ENCODE results near the gene REM2.

The REM2 gene

DNA sequence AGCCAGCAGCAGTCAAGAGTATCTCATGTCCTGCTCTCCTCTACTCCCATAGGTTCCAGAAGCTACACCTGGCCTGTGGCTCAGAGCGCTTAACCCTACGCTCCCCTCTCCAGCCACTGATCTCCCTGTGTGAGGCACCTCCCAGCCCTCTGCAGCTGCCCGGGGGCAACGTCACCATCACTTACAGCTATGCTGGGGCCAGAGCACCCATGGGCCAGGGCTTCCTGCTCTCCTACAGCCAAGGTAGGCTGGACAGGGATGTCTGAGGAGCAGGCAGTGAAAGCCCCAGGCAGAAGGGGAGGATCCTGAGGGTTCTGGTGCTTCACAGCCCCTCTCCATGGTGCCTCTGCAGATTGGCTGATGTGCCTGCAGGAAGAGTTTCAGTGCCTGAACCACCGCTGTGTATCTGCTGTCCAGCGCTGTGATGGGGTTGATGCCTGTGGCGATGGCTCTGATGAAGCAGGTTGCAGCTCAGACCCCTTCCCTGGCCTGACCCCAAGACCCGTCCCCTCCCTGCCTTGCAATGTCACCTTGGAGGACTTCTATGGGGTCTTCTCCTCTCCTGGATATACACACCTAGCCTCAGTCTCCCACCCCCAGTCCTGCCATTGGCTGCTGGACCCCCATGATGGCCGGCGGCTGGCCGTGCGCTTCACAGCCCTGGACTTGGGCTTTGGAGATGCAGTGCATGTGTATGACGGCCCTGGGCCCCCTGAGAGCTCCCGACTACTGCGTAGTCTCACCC lies 7.8 kb upstream of the REM2 start:
- DNase-seq: no peak

DNA sequence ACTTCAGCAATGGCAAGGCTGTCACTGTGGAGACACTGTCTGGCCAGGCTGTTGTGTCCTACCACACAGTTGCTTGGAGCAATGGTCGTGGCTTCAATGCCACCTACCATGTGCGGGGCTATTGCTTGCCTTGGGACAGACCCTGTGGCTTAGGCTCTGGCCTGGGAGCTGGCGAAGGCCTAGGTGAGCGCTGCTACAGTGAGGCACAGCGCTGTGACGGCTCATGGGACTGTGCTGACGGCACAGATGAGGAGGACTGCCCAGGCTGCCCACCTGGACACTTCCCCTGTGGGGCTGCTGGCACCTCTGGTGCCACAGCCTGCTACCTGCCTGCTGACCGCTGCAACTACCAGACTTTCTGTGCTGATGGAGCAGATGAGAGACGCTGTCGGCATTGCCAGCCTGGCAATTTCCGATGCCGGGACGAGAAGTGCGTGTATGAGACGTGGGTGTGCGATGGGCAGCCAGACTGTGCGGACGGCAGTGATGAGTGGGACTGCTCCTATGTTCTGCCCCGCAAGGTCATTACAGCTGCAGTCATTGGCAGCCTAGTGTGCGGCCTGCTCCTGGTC lies 7.2 kb upstream of the REM2 start:
- no peak for DNase-seq

DNA sequence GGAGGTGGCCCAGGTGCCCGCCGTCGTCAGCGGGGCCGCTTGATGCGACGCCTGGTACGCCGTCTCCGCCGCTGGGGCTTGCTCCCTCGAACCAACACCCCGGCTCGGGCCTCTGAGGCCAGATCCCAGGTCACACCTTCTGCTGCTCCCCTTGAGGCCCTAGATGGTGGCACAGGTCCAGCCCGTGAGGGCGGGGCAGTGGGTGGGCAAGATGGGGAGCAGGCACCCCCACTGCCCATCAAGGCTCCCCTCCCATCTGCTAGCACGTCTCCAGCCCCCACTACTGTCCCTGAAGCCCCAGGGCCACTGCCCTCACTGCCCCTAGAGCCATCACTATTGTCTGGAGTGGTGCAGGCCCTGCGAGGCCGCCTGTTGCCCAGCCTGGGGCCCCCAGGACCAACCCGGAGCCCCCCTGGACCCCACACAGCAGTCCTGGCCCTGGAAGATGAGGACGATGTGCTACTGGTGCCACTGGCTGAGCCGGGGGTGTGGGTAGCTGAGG lies 6.0 kb upstream of the REM2 start:
- no peak for DNase-seq

DNA sequence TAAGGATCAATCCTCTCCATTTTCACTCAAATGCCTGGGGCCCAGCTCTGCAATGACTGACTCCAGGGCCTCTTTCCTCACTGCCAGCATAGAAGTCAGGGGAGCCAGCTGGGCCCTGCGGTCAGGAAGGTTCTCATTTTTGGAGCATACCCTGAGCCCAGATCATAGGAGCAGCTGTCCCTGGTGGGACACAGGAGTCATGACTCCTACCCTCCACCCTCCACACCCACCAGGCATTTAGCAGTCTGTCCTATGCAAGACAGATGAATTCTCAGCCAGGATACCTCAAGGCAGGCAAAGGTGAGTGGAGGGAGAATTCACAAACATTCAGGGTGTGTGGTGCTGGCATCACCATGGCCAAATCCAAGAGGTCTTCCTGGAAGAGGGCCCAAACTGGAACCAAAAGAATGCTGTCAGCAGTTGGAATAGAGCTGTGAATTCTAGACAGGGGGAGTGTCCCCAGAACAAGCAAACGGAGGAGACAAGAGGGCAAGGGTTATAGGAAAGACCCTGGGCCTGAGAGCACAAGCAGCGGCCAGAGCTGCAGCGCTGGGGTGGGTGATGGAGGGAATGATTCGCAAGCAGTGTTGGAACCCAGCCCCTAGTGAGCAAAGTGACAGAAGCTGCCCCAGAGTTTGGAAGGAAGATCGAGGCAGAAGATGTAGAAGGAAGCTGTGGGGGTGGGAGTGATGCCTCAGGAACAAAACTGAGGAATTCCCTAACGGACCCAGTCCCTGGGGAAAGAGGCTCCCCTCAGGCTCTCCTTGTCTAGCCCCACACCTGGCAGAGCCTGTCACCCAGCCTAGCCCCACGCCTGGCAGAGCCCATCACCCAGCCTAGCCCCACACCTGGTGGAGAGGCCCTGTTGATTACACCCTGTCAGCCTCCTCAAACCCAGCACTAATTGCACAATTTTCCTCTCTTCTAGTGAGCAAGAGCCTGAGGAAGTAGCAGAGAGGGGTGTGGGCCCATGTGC lies 4.5 kb upstream of the REM2 start:
- no peak for DNase-seq

DNA sequence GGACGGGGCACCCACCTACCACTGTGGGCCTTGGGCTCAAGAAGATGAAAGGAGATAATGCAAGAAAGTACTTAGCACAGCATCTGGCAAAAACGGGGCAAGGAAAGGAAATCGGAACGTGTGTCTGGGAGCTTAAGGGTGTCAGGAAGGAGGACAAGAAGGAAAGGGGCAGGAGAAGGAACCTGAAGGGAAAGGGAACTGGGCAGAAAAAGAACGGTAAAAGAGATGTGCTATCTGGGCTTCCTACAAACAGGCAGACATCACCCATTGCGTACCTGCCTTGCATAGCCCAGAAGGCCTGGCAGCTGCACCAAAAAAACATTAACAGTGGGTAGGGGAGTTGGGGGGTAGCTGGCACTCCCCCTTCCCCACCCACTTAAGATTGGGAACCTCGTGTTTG lies 958 bp upstream of the REM2 start:
- no peak for DNase-seq

DNA sequence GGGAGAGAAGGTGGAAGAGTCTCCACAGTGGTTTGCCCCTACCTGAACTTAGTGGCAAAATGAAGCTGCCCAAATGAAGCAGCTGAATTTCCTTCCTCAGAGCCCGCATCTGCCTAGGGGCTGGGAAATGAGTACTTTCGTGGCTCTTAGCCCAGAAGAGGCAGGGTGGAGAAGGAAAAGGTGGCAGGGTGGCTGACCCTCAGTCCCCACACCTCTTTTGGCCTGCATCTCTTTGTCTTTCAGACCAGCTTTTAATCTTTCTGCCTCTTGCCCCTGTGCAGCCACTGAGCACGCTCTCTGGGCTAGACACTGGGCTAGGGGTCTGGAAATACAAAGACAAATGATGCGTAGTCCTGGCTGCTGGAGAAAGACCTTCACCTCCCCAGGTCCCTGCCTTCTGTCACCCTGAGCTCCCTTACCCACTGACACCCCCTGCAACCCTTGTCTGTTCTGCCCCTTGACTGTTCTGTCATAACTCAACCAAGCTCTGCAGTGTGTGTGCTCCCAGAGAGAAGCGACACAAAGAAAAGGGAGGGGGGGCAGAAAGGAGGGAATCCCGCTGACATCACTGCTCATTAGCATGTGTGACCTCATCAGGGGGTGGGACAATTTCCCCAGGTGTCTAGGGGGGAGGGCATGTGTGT lies 371 bp upstream of the REM2 start:
- DNase-seq: no peak

DNA sequence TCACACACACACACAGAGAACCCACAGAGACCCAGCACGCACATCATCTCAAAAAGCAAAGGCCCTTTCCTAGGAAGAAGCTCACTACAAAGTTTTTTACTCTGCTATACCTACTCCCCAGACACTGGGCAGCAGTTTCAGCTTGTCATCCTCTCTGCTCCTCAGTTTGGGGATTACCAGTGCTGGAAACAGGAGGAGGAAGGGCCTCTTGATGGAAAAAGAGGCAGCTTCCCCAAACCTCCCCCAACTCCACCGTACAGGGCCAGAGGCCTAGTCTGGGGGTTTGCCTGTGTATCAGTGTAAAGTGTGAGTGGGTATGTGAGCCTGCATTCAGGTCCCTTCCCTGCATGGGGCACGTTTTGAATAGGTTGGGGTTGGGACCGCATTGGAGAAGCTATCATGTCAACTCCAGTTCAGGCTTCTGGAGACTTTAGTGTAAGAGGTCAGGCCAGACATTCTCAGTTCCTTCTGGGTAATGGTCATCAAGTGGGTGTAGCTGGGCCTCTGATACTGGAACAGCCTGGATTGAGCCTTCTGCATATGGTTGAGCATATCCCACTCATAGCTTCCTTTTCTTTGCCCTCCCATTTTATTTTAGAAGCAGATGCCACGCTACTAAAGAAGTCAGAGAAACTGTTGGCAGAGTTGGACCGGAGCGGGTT lies 1.2 kb downstream of the REM2 start:
- DNase-seq: no peak

DNA sequence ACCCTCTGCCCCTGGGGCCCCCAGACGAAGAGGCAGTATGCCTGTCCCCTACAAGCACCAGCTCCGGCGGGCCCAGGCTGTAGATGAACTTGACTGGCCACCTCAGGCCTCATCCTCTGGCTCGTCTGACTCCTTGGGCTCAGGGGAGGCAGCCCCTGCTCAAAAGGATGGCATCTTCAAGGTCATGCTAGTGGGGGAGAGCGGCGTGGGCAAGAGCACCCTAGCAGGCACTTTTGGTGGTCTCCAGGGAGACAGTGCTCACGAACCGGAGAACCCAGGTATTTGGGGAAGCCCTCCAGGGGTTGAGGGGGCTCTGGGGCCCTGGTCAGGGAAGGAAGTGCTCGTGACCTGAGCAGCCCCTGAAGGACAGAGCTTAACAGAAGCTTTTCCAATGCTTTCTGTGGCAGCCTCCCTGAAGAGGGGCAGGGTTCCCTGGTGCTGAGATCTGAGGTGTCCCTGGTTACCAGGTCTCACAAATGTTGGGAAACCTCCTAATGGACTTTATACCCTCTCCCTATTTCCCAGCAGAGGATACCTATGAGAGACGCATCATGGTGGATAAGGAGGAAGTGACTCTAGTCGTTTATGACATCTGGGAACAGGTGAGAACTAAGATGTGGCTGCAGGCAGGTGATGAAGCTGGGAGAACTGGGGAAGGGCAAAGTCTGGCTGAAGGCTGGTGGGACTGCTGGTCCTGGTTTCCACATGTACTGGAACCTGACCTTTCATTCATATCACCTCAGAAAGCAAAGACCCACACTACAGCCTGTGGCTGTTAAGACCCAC lies 1.9 kb downstream of the REM2 start:
- no peak for DNase-seq

DNA sequence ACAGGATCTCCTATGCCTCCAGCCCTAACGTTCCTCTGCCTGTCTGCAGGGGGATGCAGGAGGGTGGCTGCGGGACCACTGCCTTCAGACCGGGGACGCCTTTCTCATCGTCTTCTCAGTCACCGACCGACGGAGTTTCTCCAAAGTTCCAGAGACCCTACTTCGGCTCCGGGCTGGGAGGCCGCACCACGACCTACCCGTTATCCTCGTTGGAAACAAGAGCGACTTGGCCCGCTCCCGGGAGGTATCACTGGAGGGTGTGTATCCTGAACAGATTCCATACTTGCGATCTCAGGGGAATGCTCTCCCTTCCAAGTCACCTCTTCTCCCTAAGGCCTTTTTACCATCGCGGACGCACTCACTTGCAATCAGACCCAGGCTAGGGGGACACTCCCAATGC lies 3.0 kb downstream of the REM2 start:
- no peak for DNase-seq

DNA sequence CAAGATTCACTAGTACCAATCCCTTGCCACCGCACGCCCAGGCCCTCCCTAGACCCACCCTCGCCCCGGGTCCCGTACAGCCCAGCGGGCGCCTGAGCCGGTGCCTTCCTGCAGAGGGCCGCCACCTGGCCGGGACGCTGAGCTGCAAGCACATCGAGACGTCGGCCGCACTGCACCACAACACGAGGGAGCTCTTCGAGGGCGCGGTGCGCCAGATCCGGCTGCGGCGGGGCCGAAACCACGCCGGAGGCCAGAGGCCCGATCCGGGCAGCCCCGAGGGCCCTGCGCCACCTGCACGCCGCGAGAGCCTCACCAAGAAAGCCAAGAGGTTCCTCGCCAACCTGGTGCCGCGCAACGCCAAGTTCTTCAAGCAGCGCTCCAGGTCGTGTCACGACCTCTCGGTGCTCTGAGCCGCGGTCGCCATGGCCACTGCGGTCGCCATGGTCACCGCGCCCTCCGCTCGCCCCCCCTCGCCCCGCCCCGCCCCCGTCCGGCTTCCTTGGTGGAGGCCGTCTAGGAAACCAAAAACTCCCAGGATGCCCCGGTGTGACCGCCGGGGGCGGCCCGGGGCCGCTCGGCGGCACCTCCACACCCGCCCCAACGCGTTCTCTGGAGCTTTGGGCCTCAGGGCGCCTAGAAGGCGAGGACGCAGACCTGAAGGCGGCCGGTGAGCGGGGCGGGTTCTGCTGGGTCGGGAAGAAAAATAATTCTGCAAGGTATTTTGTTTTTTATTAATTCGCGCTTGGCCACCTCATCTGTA lies 3.7 kb downstream of the REM2 start:
- DNase-seq: peak in 1 of 2 experiments; percentile 32

DNA sequence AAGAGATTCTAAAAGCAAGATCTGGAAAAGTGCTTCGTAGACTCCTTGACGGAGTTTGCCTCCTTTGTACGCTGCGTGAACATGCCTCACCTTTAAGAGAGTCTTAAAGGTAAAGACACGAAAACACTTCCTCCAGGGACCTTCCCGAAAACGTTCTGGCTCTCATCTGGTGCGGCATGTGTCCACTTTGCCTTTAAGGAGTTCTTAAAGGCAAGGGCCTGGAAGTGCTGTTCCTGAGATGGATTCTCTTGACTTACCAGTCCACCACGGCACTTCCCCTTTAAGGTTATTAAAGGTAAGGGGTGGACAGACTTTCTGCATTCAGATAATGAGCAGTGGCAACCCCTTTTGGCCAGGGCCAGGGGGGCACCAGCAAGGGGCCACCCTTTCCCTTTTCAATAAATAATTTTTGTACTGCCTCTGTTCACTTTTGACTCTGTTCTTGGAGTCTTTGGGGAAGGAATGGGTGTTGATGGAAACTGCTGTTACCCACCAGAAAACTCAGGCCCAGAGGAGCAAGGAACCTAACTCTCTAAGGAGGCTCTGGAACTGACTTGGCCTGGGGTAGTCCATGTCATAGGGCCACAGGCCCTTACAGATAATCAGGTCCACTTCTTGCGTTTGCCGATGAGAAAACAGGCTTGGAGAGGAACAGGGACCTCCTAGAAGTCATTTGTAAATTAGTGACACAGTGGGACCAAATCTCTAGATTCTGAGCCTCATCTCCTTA lies 4.4 kb downstream of the REM2 start:
- DNase-seq: peak; percentile 19 to 58

DNA sequence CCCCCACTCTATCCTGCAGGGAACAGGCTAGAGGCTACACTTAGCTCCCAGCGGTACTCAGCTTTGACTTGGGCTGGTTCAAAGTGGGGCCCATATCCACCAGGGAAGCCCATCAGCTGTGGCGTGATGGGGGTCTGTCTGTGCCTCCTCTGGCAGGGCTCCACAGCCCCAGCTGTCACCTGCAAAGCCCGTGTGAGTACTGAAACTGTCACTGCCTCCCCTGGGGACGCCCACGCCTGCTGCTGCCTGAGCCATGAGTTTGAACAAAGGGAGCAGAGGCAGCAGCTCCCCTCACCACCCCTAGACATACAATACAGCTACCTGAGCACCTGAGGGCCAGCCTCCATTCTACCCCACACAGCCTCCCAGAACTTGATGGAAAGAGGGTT lies 5.0 kb downstream of the REM2 start:
- no peak for DNase-seq

DNA sequence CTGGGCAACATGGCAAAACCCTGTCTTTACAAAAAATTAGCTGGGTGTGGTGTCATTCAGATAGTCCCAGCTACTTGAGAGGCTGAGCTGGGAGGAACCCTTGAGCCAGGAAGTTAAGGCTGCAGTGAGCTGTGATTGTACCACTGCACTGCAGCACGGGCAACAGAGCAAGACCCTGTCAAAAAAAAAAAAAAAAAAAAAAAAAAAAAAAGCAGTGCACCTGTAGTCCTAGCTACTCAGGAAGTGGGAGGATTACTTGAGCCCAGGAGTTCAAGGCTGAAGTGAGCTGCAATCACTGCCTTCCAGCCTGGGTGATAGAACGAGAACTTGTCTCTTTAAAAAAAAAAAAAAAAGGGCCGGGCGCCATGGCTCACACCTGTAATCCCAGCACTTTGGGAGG lies 5.6 kb downstream of the REM2 start:
- no peak for DNase-seq

DNA sequence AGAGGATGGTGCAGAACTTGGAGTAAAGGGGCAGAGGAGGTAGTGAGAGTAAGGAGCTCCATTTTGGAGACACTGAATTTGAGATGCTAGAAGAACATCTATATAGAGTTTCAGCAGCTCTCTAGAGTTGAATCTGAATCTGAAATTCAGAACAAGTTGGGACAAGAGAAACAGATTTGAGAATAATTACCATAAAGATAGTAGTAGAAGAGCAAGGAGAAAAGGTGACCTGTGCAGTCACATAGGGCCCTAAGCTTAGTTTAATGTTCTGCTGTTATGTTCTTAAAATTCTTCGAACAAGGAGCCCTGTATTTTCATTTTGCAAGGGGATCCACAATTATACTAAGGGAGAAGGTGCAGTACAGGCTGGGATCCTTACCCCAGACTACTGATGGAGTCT lies 7.4 kb downstream of the REM2 start:
- DNase-seq: no peak

DNA sequence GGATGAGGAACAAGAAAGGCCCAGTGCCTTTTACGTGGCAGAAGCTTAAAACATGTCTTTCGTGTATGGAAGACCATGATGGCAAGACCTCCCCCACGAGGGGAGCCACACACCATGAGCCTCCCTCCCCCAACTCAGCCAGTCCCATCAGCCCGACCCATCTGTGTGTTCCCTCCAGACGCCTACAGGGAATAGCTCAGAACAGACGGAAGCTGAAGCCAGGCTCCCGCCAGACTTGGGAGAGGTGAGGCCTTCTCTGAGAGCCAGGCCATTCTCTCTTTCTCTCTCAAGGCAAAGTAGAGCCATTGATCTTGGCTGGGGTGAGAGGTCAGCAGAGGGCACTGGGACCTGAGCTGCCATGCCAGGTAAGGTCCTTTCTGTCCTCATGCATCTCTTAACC lies 9.5 kb downstream of the REM2 start:
- no peak for DNase-seq

DNA sequence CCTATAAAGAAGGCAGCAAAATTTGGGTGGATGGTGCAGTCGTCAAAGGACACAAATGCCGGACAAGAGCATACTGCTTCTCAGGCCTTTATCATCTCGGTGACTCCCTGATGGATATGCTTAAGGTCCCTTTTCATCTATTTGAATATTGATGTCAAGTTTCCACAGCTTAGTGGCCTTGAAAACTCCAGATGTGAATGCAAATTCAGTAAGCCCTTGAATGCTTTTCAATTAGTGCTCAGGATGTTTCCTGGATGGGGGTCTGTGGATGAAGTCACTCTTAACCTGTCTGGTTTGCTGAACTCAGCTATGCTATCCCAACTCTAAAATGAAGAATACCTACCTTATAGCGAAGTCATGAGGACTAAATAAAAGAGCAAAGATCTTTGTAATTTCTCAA lies 10.7 kb downstream of the REM2 start:
- DNase-seq: no peak

DNA sequence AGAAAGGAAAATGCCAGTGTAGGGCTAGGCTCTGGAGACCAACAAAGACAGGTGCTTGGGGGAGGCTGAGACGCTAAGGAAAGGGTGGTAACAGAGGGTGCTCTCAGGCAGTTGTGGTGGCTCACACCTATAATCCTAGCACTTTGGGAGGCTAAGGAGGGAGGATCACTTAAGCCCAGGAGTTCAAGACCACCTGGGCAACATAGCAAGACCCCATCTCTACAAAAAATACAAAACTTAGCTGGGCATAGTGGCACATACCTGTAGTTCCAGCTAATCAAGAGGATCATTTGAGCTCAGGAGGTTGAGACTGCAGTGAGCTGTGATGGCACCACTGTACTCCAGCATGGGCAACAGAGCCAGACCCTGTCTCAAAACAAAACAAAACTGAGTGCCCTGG lies 12.4 kb downstream of the REM2 start:
- no peak for DNase-seq

DNA sequence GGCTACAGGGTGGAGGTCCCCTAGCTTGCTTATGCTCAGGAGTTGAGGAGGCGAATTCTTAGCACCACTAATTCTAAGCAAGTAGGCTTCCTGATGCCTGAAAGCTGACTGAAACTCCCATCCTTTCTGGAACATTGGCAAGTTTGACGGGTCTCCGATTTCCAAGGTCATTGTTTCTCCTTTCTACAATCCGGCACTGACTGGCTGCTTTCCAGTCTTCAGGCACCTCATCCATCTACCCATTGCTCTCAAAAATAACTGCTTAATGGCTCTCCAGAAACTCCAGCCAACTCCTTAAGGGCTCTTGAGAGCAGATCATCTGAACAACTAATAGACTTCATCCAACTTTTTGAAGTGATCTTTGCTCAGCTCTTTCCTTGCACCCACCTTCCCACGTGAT lies 13.3 kb downstream of the REM2 start:
- peak in 1 of 2 experiments; percentile 27 for DNase-seq

DNA sequence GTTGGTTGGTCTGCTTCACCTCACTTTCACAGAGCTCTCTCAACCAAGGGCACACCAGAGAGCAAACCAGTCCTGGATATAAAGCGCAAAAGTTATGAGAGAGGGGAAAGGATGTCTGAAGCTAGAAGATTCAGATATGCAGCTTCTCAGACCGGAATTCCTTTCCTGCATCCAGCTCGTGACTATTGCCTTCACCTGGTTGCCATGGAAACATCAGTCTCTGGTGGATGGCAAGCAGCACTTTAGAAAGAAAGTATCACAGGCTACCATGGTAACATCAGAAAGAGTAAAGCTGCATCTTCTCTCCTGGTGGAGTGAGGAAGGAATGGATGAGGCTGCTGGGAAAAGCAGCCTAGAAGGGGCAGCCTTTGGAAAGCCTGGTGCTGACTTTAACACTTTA lies 13.7 kb downstream of the REM2 start:
- DNase-seq: no peak

DNA sequence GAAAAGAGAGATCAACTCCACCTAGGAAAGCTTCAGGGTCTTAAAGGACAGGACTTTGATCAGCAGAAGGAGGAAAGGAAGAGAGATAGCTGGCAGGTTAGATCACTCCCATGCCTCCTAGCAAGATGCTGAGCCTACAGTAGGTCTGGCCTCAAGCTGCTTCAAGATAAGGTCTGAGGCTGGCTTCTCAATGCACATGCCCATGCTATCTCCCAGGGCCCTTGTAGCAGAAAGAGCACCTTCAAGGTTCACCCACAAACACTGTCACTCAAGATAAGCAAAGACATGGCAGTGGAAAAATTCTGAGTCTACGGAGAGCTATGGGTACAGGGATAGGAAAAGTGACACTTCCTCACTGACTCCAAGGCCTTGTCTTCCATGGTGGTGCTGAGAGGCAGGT lies 14.3 kb downstream of the REM2 start:
- no peak for DNase-seq
